Bronchial epithelial cell (primary cell): ENCODE measurements around the gene DKK1. TPM values are rescaled to one million over a fixed set of nuclear protein-coding genes. Genes with fewer than 3 reads are reported as not detected.
A peak's percentile ranks its signal among the peaks of the same experiment; 100 is the strongest.

Source experiments
- DNase-seq: peaks from one replicate; pipeline ENCODE4 v3.0.0-alpha.2; 2010; ENCODE audit warnings: low read depth
- FAIRE-seq: peaks from 2 replicates; lab custom pipeline; 2011; peaks lifted over from hg19 to GRCh38; lab: Jason Lieb, UNC
- H3K27me3 ChIP-seq: 2 replicates; pipeline ENCODE4 v1.5.1; 2011; ENCODE audit warnings: low read length; ENCODE audit not compliant: control insufficient read depth, insufficient read depth
- H3K36me3 ChIP-seq: 2 replicates; pipeline ENCODE4 v1.5.1; 2011; ENCODE audit warnings: low read length; ENCODE audit not compliant: control insufficient read depth, insufficient read depth
- H3K4me3 ChIP-seq: 2 replicates; pipeline ENCODE4 v1.5.1; 2011; ENCODE audit warnings: mild to moderate bottlenecking, low read depth, low read length, control low read depth
- CTCF ChIP-seq: IDR thresholded peaks from 2 replicates; pipeline ENCODE4 v1.5.1; 2011; ENCODE audit warnings: mild to moderate bottlenecking, moderate library complexity, low read length, control low read depth, inconsistent platforms; ENCODE audit not compliant: insufficient read depth, severe bottlenecking
- total RNA-seq: library from RNA; depleted of rRNA; stranded (reverse); fragments of >200 nt; gene quantifications from 2 replicates; pipeline ENCODE4 v1.2.1, GENCODE V29; 2014

Gene DKK1
- total RNA-seq, 1 donor from 2014 or later: 43.7 TPM

- Histone ChIP-seq H3K27me3 (no peaks in the 10 kb centered on the region), H3K36me3 (no peaks in the 10 kb centered on the region), H3K4me3 (no peak overlapping the region)
- DNase-seq (peak; percentile 99), FAIRE-seq (no peak)
- TF ChIP-seq CTCF: no peak
These were observed 4.9 kb downstream of the DKK1 start for GRCh38 chr10:52318822-52319464.

GRCh38 chr10:52319926-52320325 lies 5.8 kb downstream of the DKK1 start:
- no peaks in the 10 kb centered on the region for H3K36me3 ChIP-seq
- FAIRE-seq (no peak), DNase-seq (peak; percentile 35)
- no peak for TF ChIP-seq CTCF
- no peak overlapping the region for H3K4me3 ChIP-seq
- no peaks in the 10 kb centered on the region for H3K27me3 ChIP-seq

GRCh38 chr10:52322323-52322722 lies 8.2 kb downstream of the DKK1 start:
- no peak for DNase-seq
- Histone ChIP-seq H3K4me3 (no peak overlapping the region), H3K27me3 (no peaks in the 10 kb centered on the region), H3K36me3 (no peaks in the 10 kb centered on the region)
- FAIRE-seq: no peak
- TF ChIP-seq CTCF: no peak

- Histone ChIP-seq H3K27me3 (no peaks in the 10 kb centered on the region), H3K36me3 (no peaks in the 10 kb centered on the region), H3K4me3 (no peak overlapping the region)
- TF ChIP-seq CTCF: no peak
- FAIRE-seq: no peak
- no peak for DNase-seq
These were observed 8.9 kb downstream of the DKK1 start for GRCh38 chr10:52322936-52323335.

- Histone ChIP-seq H3K4me3 (no peak overlapping the region), H3K27me3 (no peaks in the 10 kb centered on the region), H3K36me3 (no peaks in the 10 kb centered on the region)
- no peak for DNase-seq
- no peak for FAIRE-seq
- TF ChIP-seq CTCF: no peak
These were observed 12.3 kb downstream of the DKK1 start for GRCh38 chr10:52326382-52326781.
